ENCODE results near the gene ATP1A4.
"Not testable (repeated sequence)": the region's sequence is repeated elsewhere in the genome, so short reads cannot be mapped to it uniquely, and the experiment has no call there.

The ATP1A4 gene

GRCh38 chr1:160124705-160125478 is 26.5 kb upstream of the ATP1A4 start:
- DNase-seq: no peak

GRCh38 chr1:160125746-160126145 is 25.7 kb upstream of the ATP1A4 start:
- no peak for DNase-seq

GRCh38 chr1:160126342-160126741 is 25.1 kb upstream of the ATP1A4 start:
- DNase-seq: not testable (repeated sequence)

GRCh38 chr1:160127381-160127780 is 24.0 kb upstream of the ATP1A4 start:
- no peak for DNase-seq

GRCh38 chr1:160127865-160128523 is 23.4 kb upstream of the ATP1A4 start:
- DNase-seq: no peak

- DNase-seq: no peak
Observed at GRCh38 chr1:160128636-160129035, 22.8 kb upstream of the ATP1A4 start.

GRCh38 chr1:160129046-160129445 is 22.4 kb upstream of the ATP1A4 start:
- DNase-seq: no peak

- no peak for DNase-seq
Observed at GRCh38 chr1:160129558-160129957, 21.8 kb upstream of the ATP1A4 start.

GRCh38 chr1:160129966-160130365 is 21.4 kb upstream of the ATP1A4 start:
- no peak for DNase-seq

- no peak for DNase-seq
Observed at GRCh38 chr1:160130486-160130885, 20.9 kb upstream of the ATP1A4 start.

- no peak for DNase-seq
Observed at GRCh38 chr1:160130939-160131338, 20.5 kb upstream of the ATP1A4 start.

GRCh38 chr1:160131803-160132565 is 19.4 kb upstream of the ATP1A4 start:
- DNase-seq: no peak

GRCh38 chr1:160133990-160134770 is 17.2 kb upstream of the ATP1A4 start:
- DNase-seq: no peak

- no peak for DNase-seq
Observed at GRCh38 chr1:160134791-160135572, 16.4 kb upstream of the ATP1A4 start.

- no peak for DNase-seq
Observed at GRCh38 chr1:160136121-160136925, 15.1 kb upstream of the ATP1A4 start.

GRCh38 chr1:160136926-160137200 is 14.5 kb upstream of the ATP1A4 start:
- no peak for DNase-seq

GRCh38 chr1:160137216-160137862 is 14.1 kb upstream of the ATP1A4 start:
- no peak for DNase-seq

- DNase-seq: no peak
Observed at GRCh38 chr1:160139840-160140239, 11.6 kb upstream of the ATP1A4 start.

- DNase-seq: no peak
Observed at GRCh38 chr1:160143695-160144094, 7.7 kb upstream of the ATP1A4 start.

- DNase-seq: no peak
Observed at GRCh38 chr1:160144921-160145320, 6.5 kb upstream of the ATP1A4 start.

GRCh38 chr1:160146107-160146506 is 5.3 kb upstream of the ATP1A4 start:
- DNase-seq: no peak

Data from left hindlimb (tissue), 1 donor.